ENCODE data around the gene VTI1A. TPM values are rescaled to one million over a fixed set of nuclear protein-coding genes. Genes with fewer than 3 reads are reported as not detected.

Gene VTI1A
- total RNA-seq, result 66.0 TPM

GRCh38 chr10:112446855-112447619 lies at the start of gene VTI1A, which contains the start of gene ZDHHC6:
Gene VTI1A, plus strand, starts transcription at chr10:112447215. Its CDS starts 159 bp downstream, at chr10:112447374.
Gene ZDHHC6, minus strand, starts transcription at chr10:112446914. Its CDS starts 1,478 bp downstream, at chr10:112445436.

Small RNAs within 50 kb of the gene (small RNA-seq; reads per million reads assigned to genes)
- gene AC022018.1 (not detected), gene MIR4295 (not detected)

Other genes starting within 250 kb of the VTI1A start
- 0.23 TPM for gene TECTB, start 163.8 kb upstream of the VTI1A start, total RNA-seq
- gene ACSL5, start 73.1 kb upstream of the VTI1A start, total RNA-seq, result 2.3 TPM
- gene ZDHHC6, start 301 bp upstream of the VTI1A start, total RNA-seq, result 28.6 TPM

All from diencephalon (tissue), 1 donor.